Calu3 (cell line): ENCODE data around the gene FAS. TPM values are rescaled to one million over a fixed set of nuclear protein-coding genes. Genes with fewer than 3 reads are reported as not detected.

Experiments used
- BruUV-seq: library from RNA; stranded (reverse); fragments of 400-500 nt; replicated peaks from 2 replicates; lab custom pipeline; 2021; lab: Mats Ljungman, UMichigan
- CTCF ChIA-PET: fragments of 300-600 bp; sonication (Branson Sonifier 250); formaldehyde crosslinking; loops from one replicate; lab custom pipeline; 2022; ENCODE audit warnings: antibody characterized with exemption; lab: Charles Lee
- DNase-seq: peaks from one replicate; pipeline ENCODE4 v3.0.0; 2022
- H3K27ac Mint-ChIP-seq: one replicate; pipeline ENCODE4 v1.8.0; 2022; ENCODE audit warnings: mixed read lengths; ENCODE audit not compliant: unreplicated experiment
- H3K27me3 Mint-ChIP-seq: one replicate; pipeline ENCODE4 v1.8.0; 2022; ENCODE audit warnings: mixed read lengths; ENCODE audit not compliant: unreplicated experiment
- H3K36me3 Mint-ChIP-seq: one replicate; pipeline ENCODE4 v1.8.0; 2022; ENCODE audit warnings: mild to moderate bottlenecking, moderate library complexity, mixed read lengths; ENCODE audit not compliant: insufficient read depth, unreplicated experiment
- H3K4me1 Mint-ChIP-seq: one replicate; pipeline ENCODE4 v1.8.0; 2022; ENCODE audit warnings: mild to moderate bottlenecking, low read depth, mixed read lengths; ENCODE audit not compliant: unreplicated experiment
- H3K4me3 Mint-ChIP-seq: one replicate; pipeline ENCODE4 v1.8.0; 2022; ENCODE audit warnings: mild to moderate bottlenecking, low read depth, moderate library complexity, mixed read lengths; ENCODE audit not compliant: unreplicated experiment
- H3K9me3 Mint-ChIP-seq: one replicate; pipeline ENCODE4 v1.8.0; 2022; ENCODE audit warnings: low read depth, mixed read lengths; ENCODE audit not compliant: unreplicated experiment
- intact Hi-C: fragments of 100-400 bp; cut with micrococcal nuclease; formaldehyde crosslinking; loops from one replicate; pipeline ENCODE4 v1.10.0; 2022; ENCODE audit not compliant: unreplicated experiment
- total RNA-seq: library from RNA; stranded (reverse); gene quantifications from 2 replicates; pipeline ENCODE4 v1.2.3, GENCODE V29; 2022
- TF ChIP-seq, protein P1 (sequence below): fragments of 200-600 bp; IDR thresholded peaks from one replicate; pipeline ENCODE4 v1.8.0; 2022; ENCODE audit warnings: antibody characterized with exemption; ENCODE audit not compliant: unreplicated experiment

The FAS gene
- total RNA-seq, 1 experiment from 2014 or later, result 3.1 TPM

DNA sequence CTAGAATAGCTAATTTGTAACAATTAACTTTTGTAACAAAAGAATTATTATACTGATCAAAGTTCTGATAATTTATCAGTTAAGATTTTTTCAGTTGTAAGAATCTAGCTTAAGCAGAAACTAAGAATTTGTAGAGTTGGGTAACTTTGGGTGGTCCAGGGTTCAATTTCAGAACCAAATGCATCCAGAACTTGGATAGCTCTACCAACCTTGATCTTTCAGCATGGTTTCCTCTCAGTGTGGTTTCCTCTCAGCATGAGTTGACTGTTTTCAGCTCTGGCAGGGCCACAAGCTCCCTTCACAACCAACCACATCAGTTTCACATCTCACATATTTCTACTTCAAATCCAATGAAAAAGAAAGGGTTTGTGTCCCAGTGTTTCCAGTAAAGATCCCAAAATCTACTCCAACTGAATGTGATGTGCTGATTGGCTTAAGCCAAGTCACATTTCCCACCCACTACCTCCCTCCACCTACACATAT, 3.3 kb upstream of the FAS start:
- Mint-ChIP-seq H3K27ac (no peak overlapping the region), H3K27me3 (no peaks in the 10 kb centered on the region)
- no peak for DNase-seq

DNA sequence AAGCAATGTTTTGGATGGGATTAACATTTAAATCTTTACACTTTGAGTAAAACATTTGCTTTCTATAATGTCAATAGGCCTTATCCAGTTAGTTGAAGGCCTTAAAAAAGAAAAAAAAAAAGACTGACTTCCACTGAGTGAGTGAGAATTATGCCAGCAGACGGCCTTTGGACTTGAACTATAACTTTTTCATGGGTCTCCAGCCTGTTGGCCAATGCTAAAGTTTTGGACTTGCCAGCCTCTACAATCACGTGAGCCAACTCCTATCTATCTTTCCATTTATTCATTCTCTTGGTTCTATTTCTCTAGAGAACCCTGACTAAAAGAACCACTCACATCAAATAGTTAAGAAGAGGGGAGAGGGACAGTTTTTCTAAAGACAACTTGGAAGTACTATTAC, 2.8 kb upstream of the FAS start:
- intact Hi-C loops, result loop anchor here (1.0 to 2.0 kb wide), 2 partner anchors 53 to 139 kb away; no protein-coding TSS in a partner anchor
- DNase-seq, result no peak
- TF ChIP-seq, protein P1, sequence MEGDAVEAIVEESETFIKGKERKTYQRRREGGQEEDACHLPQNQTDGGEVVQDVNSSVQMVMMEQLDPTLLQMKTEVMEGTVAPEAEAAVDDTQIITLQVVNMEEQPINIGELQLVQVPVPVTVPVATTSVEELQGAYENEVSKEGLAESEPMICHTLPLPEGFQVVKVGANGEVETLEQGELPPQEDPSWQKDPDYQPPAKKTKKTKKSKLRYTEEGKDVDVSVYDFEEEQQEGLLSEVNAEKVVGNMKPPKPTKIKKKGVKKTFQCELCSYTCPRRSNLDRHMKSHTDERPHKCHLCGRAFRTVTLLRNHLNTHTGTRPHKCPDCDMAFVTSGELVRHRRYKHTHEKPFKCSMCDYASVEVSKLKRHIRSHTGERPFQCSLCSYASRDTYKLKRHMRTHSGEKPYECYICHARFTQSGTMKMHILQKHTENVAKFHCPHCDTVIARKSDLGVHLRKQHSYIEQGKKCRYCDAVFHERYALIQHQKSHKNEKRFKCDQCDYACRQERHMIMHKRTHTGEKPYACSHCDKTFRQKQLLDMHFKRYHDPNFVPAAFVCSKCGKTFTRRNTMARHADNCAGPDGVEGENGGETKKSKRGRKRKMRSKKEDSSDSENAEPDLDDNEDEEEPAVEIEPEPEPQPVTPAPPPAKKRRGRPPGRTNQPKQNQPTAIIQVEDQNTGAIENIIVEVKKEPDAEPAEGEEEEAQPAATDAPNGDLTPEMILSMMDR, result no peak
- Mint-ChIP-seq H3K27me3 (no peaks in the 10 kb centered on the region), H3K36me3 (peaks cover 17% of the 10 kb centered on the region), H3K27ac (no peak overlapping the region), H3K9me3 (no peaks in the 10 kb centered on the region), H3K4me1 (peaks cover 17% of the 10 kb centered on the region), H3K4me3 (no peak overlapping the region)
- CTCF ChIA-PET, result no interaction called here
- no TSS peak for BruUV-seq

More for the DNA sequence above, 3.3 kb upstream of the FAS start:
- BruUV-seq, result no TSS peak
- H3K36me3 Mint-ChIP-seq, result peaks cover 17% of the 10 kb centered on the region
- H3K9me3 Mint-ChIP-seq, result no peaks in the 10 kb centered on the region
- CTCF ChIA-PET, result interaction anchor here (0.6 to 0.8 kb wide), 2 partner anchors 53 to 55 kb away, joined by 3 read pairs; no protein-coding TSS in a partner anchor
- H3K4me3 Mint-ChIP-seq, result no peak overlapping the region
- TF ChIP-seq, protein P1, result no peak
- H3K4me1 Mint-ChIP-seq, result peaks cover 19% of the 10 kb centered on the region
- intact Hi-C loops, result loop anchor here (1.0 to 2.0 kb wide), 2 partner anchors 52 to 138 kb away; no protein-coding TSS in a partner anchor

DNA sequence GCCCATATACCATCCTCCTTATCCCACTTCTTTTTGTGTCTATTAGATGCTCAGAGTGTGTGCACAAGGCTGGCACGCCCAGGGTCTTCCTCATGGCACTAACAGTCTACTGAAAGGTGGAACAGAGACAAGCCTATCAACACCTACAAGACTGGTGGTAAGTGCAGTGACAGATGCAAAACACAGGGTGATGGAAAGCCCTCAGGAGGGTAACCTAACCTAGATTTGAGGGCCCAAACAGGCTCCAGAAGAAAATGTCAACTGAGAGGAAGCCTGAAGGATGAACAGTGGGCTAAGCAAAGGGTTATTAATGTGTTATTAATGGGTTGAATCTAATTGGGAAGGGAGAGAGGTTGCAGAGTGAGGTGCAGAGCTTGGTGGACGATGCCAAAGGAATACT, 1.2 kb upstream of the FAS start:
- Mint-ChIP-seq H3K9me3 (no peaks in the 10 kb centered on the region), H3K4me3 (no peak overlapping the region), H3K27ac (peak overlapping the region; percentile 3), H3K36me3 (peaks cover 17% of the 10 kb centered on the region), H3K27me3 (no peaks in the 10 kb centered on the region), H3K4me1 (peaks cover 17% of the 10 kb centered on the region)
- BruUV-seq, result no TSS peak
- CTCF ChIA-PET, result interaction anchor here (1.3 to 1.7 kb wide), 3 partner anchors 14 to 57 kb away, joined by 7 to 12 read pairs (median 10); no protein-coding TSS in a partner anchor
- TF ChIP-seq, protein P1, result no peak
- DNase-seq, result no peak
- intact Hi-C loops, result no loop called here

DNA sequence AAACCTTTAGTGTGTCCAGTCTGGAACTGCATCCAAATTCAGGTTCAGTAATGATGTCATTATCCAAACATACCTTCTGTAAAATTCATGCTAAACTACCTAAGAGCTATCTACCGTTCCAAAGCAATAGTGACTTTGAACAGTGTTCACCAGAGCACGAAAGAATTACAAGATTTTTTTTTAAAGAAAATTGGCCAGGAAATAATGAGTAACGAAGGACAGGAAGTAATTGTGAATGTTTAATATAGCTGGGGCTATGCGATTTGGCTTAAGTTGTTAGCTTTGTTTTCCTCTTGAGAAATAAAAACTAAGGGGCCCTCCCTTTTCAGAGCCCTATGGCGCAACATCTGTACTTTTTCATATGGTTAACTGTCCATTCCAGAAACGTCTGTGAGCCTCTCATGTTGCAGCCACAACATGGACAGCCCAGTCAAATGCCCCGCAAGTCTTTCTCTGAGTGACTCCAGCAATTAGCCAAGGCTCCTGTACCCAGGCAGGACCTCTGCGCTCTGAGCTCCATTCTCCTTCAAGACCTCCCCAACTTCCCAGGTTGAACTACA, 694 bp upstream of the FAS start:
- CTCF ChIA-PET, result interaction anchor here (1.1 to 1.7 kb wide), 4 partner anchors 15 to 57 kb away, joined by 3 to 12 read pairs (median 8); no protein-coding TSS in a partner anchor
- peaks cover 17% of the 10 kb centered on the region for H3K4me1 Mint-ChIP-seq
- peaks cover 17% of the 10 kb centered on the region for H3K36me3 Mint-ChIP-seq
- no TSS peak for BruUV-seq
- peak overlapping the region; percentile 92 for H3K4me3 Mint-ChIP-seq
- TF ChIP-seq, protein P1, result no peak
- no peaks in the 10 kb centered on the region for H3K27me3 Mint-ChIP-seq
- H3K9me3 Mint-ChIP-seq, result no peaks in the 10 kb centered on the region
- no peak for DNase-seq
- H3K27ac Mint-ChIP-seq, result peak overlapping the region; percentile 54
- intact Hi-C loops, result no loop called here
